Activated T-helper 17 cell treated with anti-CD3 and anti-CD28 coated beads, Interleukin-2, amount 50 U/mL, for 72 hours (primary cell): ENCODE results near the gene SPDYE17. TPM values are rescaled to one million over a fixed set of nuclear protein-coding genes. Genes with fewer than 3 reads are reported as not detected.
A peak's percentile ranks its signal among the peaks of the same experiment; 100 is the strongest.
"Not testable (repeated sequence)": the region's sequence is repeated elsewhere in the genome, so short reads cannot be mapped to it uniquely, and the experiment has no call there.

Experiments used
- ATAC-seq: fragments of 150-1000 bp; cut with Tn5 transposase; replicated peaks from 2 replicates; pipeline ENCODE4 v1.10.0; 2021; ENCODE audit warnings: mild to moderate bottlenecking, moderate library complexity
- H3K27ac Mint-ChIP-seq: one replicate; pipeline ENCODE4 v1.8.0; 2022; ENCODE audit warnings: mixed read lengths
- H3K27me3 Mint-ChIP-seq: one replicate; pipeline ENCODE4 v1.8.0; 2022; ENCODE audit warnings: mixed read lengths
- H3K36me3 Mint-ChIP-seq: one replicate; pipeline ENCODE4 v1.8.0; 2022; ENCODE audit warnings: low read depth, mild to moderate bottlenecking, mixed read lengths
- H3K4me1 Mint-ChIP-seq: one replicate; pipeline ENCODE4 v1.8.0; 2022; ENCODE audit warnings: mixed read lengths
- H3K4me3 Mint-ChIP-seq: one replicate; pipeline ENCODE4 v1.8.0; 2022; ENCODE audit warnings: mild to moderate bottlenecking, mixed read lengths
- H3K9me3 Mint-ChIP-seq: one replicate; pipeline ENCODE4 v1.8.0; 2022; ENCODE audit warnings: mixed read lengths
- total RNA-seq, 2 donors: library from RNA; stranded (reverse); gene quantifications; one replicate each; pipeline ENCODE4 v1.2.3, GENCODE V29; 2022

The SPDYE17 gene
- total RNA-seq, 2 donors from 2014 or later, result not detected

DNA sequence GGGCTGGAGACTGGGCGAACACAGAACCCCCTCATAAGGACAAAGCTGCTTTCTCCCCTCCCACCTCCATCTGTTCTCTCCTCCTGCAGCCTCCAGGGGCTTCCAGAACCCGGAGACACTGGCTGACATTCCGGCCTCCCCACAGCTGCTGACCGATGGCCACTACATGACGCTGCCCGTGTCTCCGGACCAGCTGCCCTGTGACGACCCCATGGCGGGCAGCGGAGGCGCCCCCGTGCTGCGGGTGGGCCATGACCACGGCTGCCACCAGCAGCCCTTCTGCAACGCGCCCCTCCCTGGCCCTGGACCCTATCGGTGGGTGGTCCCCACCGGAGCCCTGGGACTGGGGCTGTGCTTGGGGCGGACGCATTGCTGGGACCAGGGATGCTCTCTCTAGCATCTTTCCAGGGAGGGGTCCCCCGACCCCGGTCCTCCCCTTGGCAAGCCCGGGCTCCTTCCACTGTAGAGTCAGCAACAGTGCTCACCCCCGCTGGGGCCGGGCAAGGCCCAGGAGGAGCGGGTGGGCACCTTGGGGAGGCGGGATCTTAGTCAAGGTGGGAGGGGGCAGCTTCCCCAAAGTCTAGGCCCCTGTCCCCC is 26.6 kb downstream of the SPDYE17 start:
- not testable (repeated sequence) for ATAC-seq, H3K4me3 Mint-ChIP-seq, H3K9me3 Mint-ChIP-seq, H3K27ac Mint-ChIP-seq, H3K4me1 Mint-ChIP-seq, H3K27me3 Mint-ChIP-seq
- H3K36me3 Mint-ChIP-seq, result peaks cover 10% of the 10 kb centered on the region

GRCh38 chr7:77004151-77004550 is 28.0 kb downstream of the SPDYE17 start:
- not testable (repeated sequence) for H3K27me3 Mint-ChIP-seq, ATAC-seq, H3K4me3 Mint-ChIP-seq, H3K27ac Mint-ChIP-seq, H3K9me3 Mint-ChIP-seq, H3K4me1 Mint-ChIP-seq
- H3K36me3 Mint-ChIP-seq, result peaks cover 10% of the 10 kb centered on the region

GRCh38 chr7:77003241-77003640 is 28.9 kb downstream of the SPDYE17 start:
- not testable (repeated sequence) for H3K4me1 Mint-ChIP-seq

DNA sequence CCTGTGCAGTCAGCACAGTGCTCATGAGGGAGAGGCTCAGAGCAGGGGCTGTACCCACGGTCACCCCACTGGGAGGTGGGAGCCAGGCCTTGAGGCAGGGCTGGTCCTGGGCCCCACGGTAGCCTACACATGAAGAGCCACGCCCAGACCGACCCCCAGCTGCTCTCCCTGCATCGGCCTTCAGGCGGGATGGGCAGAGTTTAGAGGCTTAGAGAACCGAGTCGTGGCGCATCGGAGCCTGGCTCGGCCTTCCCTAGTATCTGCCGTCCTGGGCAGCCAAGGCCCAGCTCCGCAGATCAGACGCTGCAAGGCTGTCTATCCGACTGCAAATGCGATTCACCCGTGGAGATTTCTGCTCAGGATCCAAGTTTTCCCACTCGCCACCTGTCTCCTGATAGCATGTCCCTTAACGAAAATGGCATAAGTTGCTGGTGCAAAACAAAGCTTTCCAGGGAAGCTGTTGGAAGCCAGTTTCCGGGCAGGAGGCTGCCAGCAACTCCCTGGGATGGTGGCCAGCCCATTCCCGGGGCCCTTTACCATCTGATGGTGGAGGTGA is 29.4 kb downstream of the SPDYE17 start:
- H3K27me3 Mint-ChIP-seq, ATAC-seq, H3K4me3 Mint-ChIP-seq, H3K4me1 Mint-ChIP-seq, H3K9me3 Mint-ChIP-seq, H3K27ac Mint-ChIP-seq: not testable (repeated sequence)
- H3K36me3 Mint-ChIP-seq, result peaks cover 10% of the 10 kb centered on the region

More at GRCh38 chr7:77003241-77003640, 28.9 kb downstream of the SPDYE17 start:
- not testable (repeated sequence) for H3K27ac Mint-ChIP-seq, H3K4me3 Mint-ChIP-seq, ATAC-seq, H3K9me3 Mint-ChIP-seq, H3K27me3 Mint-ChIP-seq
- H3K36me3 Mint-ChIP-seq, result peaks cover 10% of the 10 kb centered on the region

- H3K4me1 Mint-ChIP-seq, ATAC-seq, H3K27ac Mint-ChIP-seq, H3K27me3 Mint-ChIP-seq, H3K4me3 Mint-ChIP-seq, H3K9me3 Mint-ChIP-seq: not testable (repeated sequence)
- peaks cover 10% of the 10 kb centered on the region for H3K36me3 Mint-ChIP-seq
Measured at GRCh38 chr7:77002104-77002503, 30.1 kb downstream of the SPDYE17 start.

DNA sequence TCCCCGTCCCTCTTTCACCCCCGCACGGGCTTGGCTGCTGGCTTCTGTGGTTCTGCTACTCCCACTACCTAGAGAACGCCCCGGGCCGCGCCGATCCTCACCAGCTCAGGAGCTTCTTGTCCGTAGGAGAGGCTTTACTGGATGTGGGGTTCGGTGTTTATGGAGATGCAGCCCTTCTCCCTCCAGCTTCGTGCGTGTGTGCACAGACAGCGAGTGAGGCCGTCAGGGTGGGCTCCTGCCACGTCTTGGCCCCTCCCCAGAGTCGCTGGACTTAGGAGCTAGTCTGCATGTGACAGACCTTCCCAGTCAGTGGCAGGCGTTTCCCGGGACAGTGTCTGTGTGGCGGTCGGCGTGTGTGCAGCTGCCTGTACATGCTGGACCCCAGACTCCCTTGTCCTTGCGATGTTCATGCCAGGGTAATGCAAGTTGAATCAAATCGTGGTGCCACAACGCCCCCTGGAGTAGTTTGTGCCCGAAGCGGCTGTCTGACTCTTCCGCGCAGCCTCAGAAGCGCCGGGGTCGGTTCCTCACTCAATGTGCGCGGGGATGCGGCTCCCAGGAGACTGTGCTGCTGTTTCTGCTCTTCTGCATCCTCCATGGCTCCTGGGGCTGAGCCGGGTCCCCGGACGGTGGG is 32.6 kb downstream of the SPDYE17 start:
- peaks cover 10% of the 10 kb centered on the region for H3K36me3 Mint-ChIP-seq
- H3K27ac Mint-ChIP-seq, H3K4me1 Mint-ChIP-seq, H3K27me3 Mint-ChIP-seq, H3K9me3 Mint-ChIP-seq, ATAC-seq, H3K4me3 Mint-ChIP-seq: not testable (repeated sequence)

DNA sequence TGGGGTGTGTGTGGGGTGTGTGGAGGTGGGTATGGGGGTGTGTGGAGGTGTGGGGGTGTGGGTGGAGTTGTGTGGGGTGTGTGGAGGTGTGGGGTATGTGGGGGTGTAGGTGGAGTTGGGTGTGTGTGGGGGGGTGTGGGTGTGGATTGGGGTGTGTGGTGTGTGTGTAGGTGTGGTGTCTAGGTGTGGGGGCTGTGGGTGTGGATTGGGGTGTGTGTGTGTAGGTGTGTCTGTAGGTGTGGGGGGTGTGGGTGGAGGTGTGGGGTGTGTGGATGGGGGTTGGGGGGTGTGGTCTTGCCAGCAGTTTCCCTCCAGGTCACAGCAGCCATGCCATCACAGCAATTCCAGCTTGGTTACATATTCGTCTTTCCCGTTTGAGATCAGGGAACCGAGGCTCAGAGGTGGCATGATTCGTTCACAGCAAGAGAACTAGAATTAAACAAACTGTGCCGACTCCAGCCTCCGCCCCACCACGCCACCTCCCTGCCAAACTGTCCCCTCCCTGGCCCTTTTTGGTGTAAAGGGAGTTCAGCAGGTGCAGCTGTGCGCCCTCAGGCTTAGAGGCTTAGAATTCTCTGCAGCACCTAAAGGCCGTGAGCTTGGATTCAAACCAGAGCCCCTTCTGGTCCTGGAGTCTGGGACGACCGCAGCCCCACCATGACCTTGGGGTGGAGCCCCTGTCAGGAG is 33.3 kb downstream of the SPDYE17 start:
- not testable (repeated sequence) for H3K4me1 Mint-ChIP-seq, H3K27me3 Mint-ChIP-seq, ATAC-seq, H3K27ac Mint-ChIP-seq, H3K9me3 Mint-ChIP-seq, H3K4me3 Mint-ChIP-seq
- H3K36me3 Mint-ChIP-seq, result peaks cover 10% of the 10 kb centered on the region

GRCh38 chr7:76998285-76998589 is 33.9 kb downstream of the SPDYE17 start:
- Mint-ChIP-seq H3K27me3 (no peaks in the 10 kb centered on the region), H3K27ac (no peak overlapping the region)
- ATAC-seq, result peak; percentile 3

GRCh38 chr7:76997381-76998284 is 34.5 kb downstream of the SPDYE17 start:
- H3K27ac Mint-ChIP-seq, result no peak overlapping the region
- H3K27me3 Mint-ChIP-seq, result no peaks in the 10 kb centered on the region
- H3K9me3 Mint-ChIP-seq, result no peaks in the 10 kb centered on the region
- peak; percentile 28 for ATAC-seq
- no peak overlapping the region for H3K4me3 Mint-ChIP-seq
- no peaks in the 10 kb centered on the region for H3K4me1 Mint-ChIP-seq
- peaks cover 10% of the 10 kb centered on the region for H3K36me3 Mint-ChIP-seq

More at GRCh38 chr7:76998285-76998589, 33.9 kb downstream of the SPDYE17 start:
- H3K4me1 Mint-ChIP-seq, result no peaks in the 10 kb centered on the region
- peaks cover 10% of the 10 kb centered on the region for H3K36me3 Mint-ChIP-seq
- no peak overlapping the region for H3K4me3 Mint-ChIP-seq
- no peaks in the 10 kb centered on the region for H3K9me3 Mint-ChIP-seq

DNA sequence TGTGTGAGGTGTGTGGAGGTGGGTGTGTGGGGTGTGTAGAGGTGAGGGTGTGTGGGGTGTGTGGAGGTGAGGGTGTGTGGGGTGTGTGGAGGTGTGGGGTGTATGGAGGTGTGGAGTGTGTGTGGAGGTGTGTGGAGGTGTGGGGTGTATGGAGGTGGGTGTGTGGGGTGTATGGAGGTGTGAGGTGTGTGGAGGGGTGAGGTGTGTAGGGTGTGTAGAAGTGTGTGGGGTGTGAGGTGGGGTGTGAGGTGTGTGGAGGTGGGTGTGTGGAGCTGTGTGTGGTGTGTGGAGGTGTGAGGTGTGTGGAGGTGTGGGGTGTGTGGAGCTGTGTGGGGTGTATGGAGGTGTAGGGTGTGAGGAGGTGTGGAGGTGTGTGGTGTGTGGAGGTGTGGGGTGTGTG is 35.2 kb downstream of the SPDYE17 start:
- peak; percentile 20 for ATAC-seq
- not testable (repeated sequence) for H3K27ac Mint-ChIP-seq, H3K4me3 Mint-ChIP-seq, H3K27me3 Mint-ChIP-seq, H3K9me3 Mint-ChIP-seq, H3K4me1 Mint-ChIP-seq
- peaks cover 10% of the 10 kb centered on the region for H3K36me3 Mint-ChIP-seq

DNA sequence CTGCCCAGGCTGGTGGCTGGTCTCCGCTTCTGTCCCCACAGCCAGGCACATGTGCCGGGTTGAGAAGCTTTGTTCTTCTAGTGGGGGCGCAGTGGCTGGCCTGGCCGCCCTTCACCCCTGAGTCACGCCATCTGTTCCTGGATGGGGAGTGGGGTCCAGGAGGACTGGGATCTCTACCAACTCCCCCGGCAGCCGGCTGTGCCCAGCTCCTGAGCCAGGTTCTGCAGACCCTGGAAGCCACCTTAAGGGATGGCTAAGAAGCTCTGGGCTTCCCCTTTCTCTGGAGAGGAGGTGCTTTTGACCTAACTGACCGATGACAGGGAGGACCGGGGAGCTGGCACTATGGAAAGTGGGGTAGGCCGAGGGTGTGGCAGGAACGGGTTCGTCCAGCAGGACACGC is 37.9 kb downstream of the SPDYE17 start:
- H3K27ac Mint-ChIP-seq, ATAC-seq, H3K4me1 Mint-ChIP-seq, H3K4me3 Mint-ChIP-seq, H3K27me3 Mint-ChIP-seq, H3K36me3 Mint-ChIP-seq, H3K9me3 Mint-ChIP-seq: not testable (repeated sequence)

DNA sequence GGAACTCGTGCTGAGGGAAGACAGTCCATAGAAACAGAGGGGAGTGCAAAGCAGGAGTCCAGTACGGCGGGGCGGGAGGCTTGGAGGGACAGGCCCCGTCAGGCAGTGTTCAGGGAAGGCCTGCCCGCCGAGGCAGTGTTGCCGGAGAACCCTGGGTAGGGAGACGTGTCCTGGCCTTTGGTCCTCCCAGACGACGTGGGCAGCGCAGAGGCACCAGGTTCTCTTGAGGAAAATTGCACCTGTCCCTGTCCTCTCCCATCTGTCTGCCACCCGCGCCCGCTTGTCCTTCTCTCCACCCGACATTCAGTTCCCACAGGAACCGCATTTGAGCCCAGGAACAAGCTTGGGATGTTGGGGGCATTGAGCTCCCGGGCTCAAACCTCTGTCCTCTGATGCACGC is 38.3 kb downstream of the SPDYE17 start:
- H3K4me1 Mint-ChIP-seq, H3K4me3 Mint-ChIP-seq, ATAC-seq, H3K9me3 Mint-ChIP-seq, H3K27me3 Mint-ChIP-seq, H3K36me3 Mint-ChIP-seq, H3K27ac Mint-ChIP-seq: not testable (repeated sequence)

DNA sequence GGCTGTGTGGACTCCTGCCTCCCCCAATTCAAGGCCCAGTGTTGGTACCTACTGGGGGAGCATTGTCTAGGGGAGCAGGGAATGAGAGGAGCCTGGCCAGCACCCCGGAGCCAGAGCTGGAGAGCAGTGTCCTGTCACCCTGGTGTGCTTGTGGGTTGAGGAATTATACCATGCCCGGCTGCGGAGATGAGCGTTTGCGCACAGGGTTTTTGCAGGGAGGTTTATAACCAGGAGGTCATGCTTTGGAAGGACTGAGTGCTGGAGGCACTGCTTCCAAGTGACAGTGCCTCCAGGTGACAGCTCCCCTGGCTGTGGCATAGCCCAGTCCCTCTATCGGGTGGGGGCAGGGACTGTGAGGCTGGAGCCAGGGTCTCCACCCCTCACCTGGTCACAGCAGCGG is 39.3 kb downstream of the SPDYE17 start:
- H3K4me3 Mint-ChIP-seq, H3K27ac Mint-ChIP-seq, H3K4me1 Mint-ChIP-seq, ATAC-seq, H3K36me3 Mint-ChIP-seq, H3K9me3 Mint-ChIP-seq, H3K27me3 Mint-ChIP-seq: not testable (repeated sequence)

- not testable (repeated sequence) for H3K9me3 Mint-ChIP-seq, H3K4me3 Mint-ChIP-seq, H3K27ac Mint-ChIP-seq, ATAC-seq, H3K36me3 Mint-ChIP-seq, H3K27me3 Mint-ChIP-seq, H3K4me1 Mint-ChIP-seq
Measured at GRCh38 chr7:76992204-76992603, 40.0 kb downstream of the SPDYE17 start.
